ENCODE data around the gene APOC3. TPM values are rescaled to one million over a fixed set of nuclear protein-coding genes. Genes with fewer than 3 reads are reported as not detected.
A peak's percentile ranks its signal among the peaks of the same experiment; 100 is the strongest.

Gene APOC3
- total RNA-seq, 1 experiment from 2014 or later, result not detected

GRCh38 chr11:116849060-116849459 is 19.4 kb downstream of the APOC3 start:
- no peak for DNase-seq (ENCODE audit: low spot score)

DNA sequence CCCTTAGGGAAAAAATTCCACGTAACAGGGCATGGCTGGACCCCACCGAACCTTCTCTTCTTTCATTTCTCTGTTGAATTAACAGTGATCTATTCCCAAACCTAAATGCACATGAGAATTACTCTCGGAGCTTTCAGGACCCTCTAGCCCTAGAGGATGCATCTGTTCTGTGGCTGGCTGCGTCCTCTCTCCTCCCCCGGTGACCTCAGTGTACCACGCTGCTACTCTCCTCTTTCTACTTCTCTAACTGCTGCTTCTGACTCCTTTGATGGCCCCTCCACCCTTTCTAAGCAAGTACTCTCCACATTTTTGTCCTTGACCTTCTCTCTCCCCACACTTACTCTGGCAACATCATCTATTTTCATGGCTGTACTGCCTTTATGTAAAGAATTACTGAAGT is 19.8 kb downstream of the APOC3 start:
- no peak for DNase-seq (ENCODE audit: low spot score)

- DNase-seq (ENCODE audit: low spot score), result no peak
Measured at GRCh38 chr11:116851626-116852025, 21.9 kb downstream of the APOC3 start.

DNA sequence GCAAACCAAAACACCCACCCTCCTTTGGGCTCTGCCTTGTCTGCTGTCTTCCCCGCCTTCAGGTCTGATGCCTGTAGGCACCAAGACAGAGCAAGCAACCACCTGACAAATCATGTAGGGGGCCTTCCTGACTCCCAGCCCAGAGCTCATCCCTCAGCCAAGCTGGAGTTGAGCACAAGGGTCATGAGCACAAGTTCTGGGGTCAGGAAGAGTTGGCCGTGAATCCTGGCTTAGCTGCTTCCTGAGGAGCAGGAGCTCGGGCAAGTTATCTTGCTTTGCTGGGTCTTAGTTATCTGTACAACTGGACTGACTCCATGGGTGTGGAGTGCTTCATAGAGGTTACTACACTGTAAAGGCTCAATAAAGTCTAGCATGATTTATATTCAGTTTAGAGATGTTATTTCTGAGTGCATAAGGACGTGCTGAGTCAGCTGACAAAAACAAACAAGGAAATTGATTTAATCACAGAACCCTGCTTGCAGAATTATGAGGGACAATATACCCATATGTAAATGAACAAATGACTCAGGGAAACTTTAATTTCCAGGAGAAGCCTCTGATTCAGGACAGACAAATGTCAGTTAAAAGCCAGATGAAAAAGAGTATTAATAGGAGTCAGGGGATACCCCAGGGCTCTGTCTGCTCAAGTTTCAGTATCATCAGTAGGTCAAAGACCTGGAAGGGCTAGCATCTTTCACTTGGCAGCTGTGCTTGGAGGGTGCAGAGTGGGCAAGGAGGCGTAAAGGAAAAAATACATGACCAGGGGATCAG is 22.7 kb downstream of the APOC3 start:
- peak; percentile 34 for DNase-seq (ENCODE audit: low spot score)

DNA sequence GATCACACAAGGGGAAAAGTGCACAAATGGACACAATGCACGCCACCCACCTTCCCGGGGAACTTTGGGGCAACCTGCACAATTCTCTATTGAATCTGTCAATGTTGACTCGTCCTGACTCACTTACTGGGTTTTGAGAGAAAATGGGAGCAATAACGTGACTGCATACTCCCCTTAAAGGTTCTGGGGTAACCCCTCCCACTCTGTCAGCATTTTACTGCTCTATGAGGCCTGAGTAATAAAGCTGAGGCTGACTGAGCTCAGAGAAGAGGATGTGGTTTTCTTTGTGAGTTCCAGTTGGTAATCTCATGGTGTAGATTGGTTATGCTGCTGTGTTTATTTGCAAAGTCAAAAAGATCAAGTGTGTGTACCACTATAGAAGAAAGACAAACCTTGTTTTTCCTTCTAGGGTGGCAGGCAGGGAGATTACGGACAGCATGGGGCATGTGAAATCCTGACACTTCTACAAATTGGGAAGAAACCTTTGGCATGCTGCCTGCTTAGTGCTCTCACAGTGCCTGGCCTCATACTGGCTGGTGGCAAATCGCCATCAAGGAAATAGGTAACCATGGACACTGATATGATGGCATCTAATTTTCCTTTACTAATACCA is 23.9 kb downstream of the APOC3 start:
- DNase-seq (ENCODE audit: low spot score), result peak; percentile 94

DNA sequence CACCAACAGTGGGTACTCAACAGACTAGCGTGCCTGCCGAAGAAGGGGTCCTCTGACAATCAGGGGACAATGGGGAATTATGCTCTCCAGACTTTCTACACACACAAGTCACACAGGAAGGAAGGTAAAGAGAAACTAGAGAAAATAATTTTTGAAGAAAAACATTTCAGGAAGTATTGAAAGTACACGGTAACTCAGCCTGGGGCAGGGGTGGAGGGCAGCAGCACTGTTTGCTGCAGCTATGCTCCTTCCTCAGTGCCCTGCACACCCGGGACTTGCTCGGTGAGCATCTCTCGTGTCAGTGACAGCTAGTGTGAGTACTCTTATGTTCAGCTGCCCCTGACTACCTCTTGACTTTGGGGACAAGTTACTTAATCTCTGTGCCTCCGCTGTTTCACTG is 25.7 kb downstream of the APOC3 start:
- no peak for DNase-seq (ENCODE audit: low spot score)

- DNase-seq (ENCODE audit: low spot score), result no peak
Measured at GRCh38 chr11:116856423-116856822, 26.7 kb downstream of the APOC3 start.

- DNase-seq (ENCODE audit: low spot score), result no peak
Measured at GRCh38 chr11:116857316-116857715, 27.6 kb downstream of the APOC3 start.

GRCh38 chr11:116857936-116858335 is 28.2 kb downstream of the APOC3 start:
- peak; percentile 57 for DNase-seq (ENCODE audit: low spot score)

DNA sequence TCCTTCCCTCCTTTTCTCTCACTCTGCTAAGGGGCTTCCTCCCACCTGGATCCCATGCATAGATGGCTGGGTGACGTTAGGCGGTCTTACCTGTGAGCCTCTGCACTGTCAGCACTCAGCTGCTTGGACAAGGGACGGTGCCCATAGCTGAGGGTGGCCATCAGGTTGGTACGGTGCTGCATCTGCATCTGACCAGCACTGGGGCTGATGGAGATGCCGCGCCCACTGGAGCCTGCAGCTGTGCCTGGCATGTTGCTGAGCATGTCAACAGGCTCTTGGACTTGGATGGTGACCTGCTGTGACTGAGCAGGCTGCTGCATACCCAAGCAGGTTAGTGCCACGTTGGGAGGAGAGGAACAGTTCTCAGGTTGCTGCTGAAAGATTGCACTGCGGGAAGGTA is 29.5 kb downstream of the APOC3 start:
- DNase-seq (ENCODE audit: low spot score), result no peak

- no peak for DNase-seq (ENCODE audit: low spot score)
Measured at GRCh38 chr11:116860303-116860702, 30.6 kb downstream of the APOC3 start.

DNA sequence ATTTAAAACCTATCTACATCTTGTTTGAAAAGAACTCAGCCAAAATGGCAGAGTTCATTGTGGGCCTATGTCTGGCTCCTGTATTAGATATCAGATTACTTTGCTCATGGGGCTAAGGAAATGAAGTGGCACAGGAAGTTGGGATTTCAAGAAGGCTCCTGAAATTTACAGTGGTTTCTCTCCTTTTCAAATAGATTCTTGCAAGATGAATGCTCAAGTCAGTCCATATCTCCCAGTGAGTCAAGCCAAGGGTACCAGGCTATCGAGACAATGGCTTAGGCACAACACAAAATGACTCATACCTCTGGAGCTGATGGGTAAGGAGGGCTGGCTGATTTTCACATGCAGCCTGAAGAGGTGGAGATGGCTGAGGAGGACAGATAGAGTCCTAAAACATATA is 31.8 kb downstream of the APOC3 start:
- DNase-seq (ENCODE audit: low spot score), result peak; percentile 68

- no peak for DNase-seq (ENCODE audit: low spot score)
Measured at GRCh38 chr11:116862185-116862584, 32.5 kb downstream of the APOC3 start.

DNA sequence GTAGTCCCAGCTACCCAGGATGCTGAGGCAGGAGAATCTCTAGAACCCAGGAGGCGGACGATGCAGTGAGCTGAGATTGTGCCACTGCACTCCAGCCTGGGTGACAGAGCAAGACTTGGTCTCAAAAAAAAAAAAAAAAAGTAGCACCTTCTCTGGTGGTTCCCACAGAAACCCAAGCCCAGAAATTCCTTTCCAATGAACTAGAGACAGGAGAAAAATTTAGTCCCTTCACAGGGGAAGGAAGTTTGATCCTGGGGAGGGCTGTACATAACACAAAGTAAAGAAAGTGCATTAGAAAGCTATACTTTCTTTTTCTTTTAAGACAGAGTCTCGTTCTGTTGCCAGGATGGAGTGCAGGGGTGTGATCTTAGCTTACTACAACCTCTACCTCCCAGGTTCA is 33.2 kb downstream of the APOC3 start:
- DNase-seq (ENCODE audit: low spot score), result no peak

DNA sequence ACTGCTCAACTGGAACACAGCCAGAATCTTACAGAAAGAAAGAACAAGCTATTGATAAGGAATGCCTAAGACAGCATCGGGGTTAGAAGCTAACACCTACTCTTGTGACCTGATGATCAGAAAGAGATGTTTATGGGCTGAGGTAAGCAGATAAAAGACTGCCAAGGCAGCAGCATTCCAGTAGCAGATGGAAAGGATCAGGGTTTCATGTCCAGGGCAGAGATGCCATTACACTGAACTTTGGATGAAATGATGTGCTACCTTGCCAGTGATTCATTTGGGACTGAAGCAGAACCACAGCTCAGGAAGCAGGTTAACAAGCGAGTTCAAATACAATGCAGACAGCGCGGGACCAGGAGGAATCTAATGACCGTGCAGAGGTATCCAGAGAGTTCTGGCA is 34.8 kb downstream of the APOC3 start:
- DNase-seq (ENCODE audit: low spot score), result no peak

- no peak for DNase-seq (ENCODE audit: low spot score)
Measured at GRCh38 chr11:116865696-116866095, 36.0 kb downstream of the APOC3 start.

DNA sequence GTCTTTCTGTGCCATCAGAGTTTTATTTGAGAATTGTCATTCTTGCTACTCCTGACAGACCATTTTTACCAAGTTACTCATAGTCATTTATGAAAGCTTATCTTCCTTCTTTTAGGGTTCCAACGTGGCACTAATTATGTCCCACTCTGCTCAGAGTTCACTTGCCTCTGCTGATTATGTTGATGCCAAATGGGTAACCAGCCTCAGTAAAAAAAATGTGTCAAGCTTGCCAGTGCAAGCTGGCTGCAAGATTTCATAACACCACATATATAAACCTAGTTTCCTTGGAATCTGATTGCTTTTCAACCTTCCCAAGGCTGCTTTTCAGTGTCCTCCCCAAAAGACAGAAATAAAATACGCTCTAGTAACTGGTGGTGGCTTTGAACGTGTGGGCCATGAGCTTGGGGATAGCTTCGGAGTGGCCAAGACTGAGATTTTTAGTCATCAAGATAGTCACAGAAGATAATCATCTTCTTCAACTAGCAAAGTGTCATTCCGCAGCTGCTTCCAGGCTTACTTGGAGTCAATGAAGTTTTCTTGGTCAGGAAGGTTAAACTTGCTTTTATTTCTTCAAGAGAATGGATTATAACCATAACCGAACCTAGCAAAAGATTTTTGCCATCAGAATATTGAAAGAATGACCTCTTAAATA is 37.2 kb downstream of the APOC3 start:
- no peak for DNase-seq (ENCODE audit: low spot score)

DNA sequence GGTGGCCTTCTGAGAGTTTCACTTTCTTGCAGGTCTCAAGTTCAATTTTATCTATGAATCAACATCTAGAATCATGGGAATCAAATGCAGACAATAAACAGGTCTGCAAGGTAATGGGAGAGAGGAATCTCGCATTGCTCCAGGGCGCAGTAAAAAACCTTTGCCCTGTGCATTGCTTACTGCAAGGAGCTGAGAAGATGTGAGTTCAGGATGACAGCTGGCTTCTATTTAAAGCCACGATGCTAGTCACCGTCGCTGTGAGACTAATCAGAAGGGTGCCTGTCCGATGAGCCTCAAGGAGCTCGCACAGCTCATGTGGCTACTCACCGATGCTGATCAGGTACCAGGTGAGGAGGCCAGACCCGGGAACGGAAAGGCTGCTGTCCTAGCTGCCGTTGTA is 37.9 kb downstream of the APOC3 start:
- DNase-seq (ENCODE audit: low spot score), result no peak

DNA sequence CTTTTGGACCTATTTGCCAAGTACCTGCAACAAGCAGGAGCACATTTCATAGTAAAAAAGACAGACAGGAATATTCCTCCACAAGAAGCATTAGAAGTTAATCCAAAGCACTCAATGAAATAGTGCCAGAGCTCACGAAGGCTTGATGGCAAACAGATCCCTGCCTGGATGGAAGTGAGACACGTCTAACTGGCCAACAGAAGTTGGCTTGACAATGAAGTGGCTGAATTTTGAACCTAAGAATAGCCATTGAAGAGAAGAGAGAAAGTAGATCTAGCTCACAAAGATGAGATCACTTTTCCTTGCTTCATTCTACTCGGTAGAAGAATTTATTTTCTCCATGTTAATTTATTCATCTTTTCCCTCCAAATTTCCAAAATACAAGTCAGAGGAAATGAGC is 38.4 kb downstream of the APOC3 start:
- DNase-seq (ENCODE audit: low spot score), result no peak

GRCh38 chr11:116869610-116870009 is 39.9 kb downstream of the APOC3 start:
- DNase-seq (ENCODE audit: low spot score), result no peak

GRCh38 chr11:116870054-116870453 is 40.3 kb downstream of the APOC3 start:
- no peak for DNase-seq (ENCODE audit: low spot score)

DNA sequence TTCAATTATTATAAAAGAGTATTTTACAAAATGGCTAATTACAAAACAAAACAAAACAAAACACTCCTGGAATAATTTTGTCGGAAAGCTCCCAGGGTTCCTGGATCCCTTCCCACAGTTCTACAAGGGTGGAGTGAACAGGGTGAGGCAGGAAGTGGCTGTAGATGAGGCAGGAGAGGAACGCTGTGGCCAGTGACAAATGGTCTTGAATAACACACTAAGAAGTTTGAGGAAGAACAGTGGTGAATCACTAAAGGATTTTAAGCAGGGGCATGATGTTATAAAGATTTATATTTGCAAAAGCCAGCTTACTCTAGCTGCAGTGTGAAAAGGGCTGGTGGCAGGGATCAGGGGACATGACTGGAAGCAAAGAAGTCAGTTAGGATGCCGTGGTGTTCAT is 41.5 kb downstream of the APOC3 start:
- DNase-seq (ENCODE audit: low spot score), result peak; percentile 86

- no peak for DNase-seq (ENCODE audit: low spot score)
Measured at GRCh38 chr11:116873381-116873780, 43.7 kb downstream of the APOC3 start.

All from A172 (cell line).